Tibial artery (tissue), 4 donors: ENCODE results near the gene CTCF.

Source experiments
- DNase-seq, 2 donors: peaks; one replicate each; pipeline ENCODE4 v3.0.0-alpha.2; 2019
- H3K27ac ChIP-seq, 2 donors: fragments of 200-600 bp; sonication (generic) in 1 of 2; 1 replicate in 1 of 2; 2 replicates in 1 of 2; pipeline ENCODE4 v1.5.1; 2018 to 2019; ENCODE audit warnings: mild to moderate bottlenecking in 1 of 2
- H3K27me3 ChIP-seq, 2 donors: fragments of 200-600 bp; sonication (generic) in 1 of 2; one replicate each; pipeline versions ENCODE4 v1.5.1 to v1.6.0; 2016 to 2019
- H3K36me3 ChIP-seq, 3 donors: fragments of 200-600 bp; sonication (generic) in 2 of 3; one replicate each; pipeline ENCODE4 v1.5.1; 2016 to 2019; ENCODE audit warnings: mild to moderate bottlenecking in 2 of 3
- H3K4me1 ChIP-seq, 4 donors: fragments of 200-600 bp; sonication (generic) in 2 of 4; 1 replicate in 3 of 4; 2 replicates in 1 of 4; pipeline ENCODE4 v1.5.1; 2016 to 2019
- H3K4me3 ChIP-seq, 2 donors: fragments of 200-600 bp; sonication (generic) in 1 of 2; 1 replicate in 1 of 2; 2 replicates in 1 of 2; pipeline ENCODE4 v1.5.1; 2018 to 2019; ENCODE audit warnings: mild to moderate bottlenecking in 2 of 2
- H3K9me3 ChIP-seq, 3 donors: fragments of 200-600 bp; sonication (generic) in 1 of 3; one replicate each; pipeline ENCODE4 v1.5.1; 2016 to 2019
- intact Hi-C: fragments of 100-400 bp; cut with DNase I; formaldehyde crosslinking; loops from one replicate; pipeline ENCODE4 v1.15.0; 2023; ENCODE audit warnings: low total_unique reads
- TF ChIP-seq, protein P1 (sequence below), 2 experiments: fragments of 200-600 bp in 1 of 2; fragments of 450-650 bp in 1 of 2; IDR thresholded peaks; one replicate each; pipeline ENCODE4 v1.5.1; 2017 to 2019; ENCODE audit warnings: antibody characterized with exemption in 2 of 2, mild to moderate bottlenecking in 1 of 2, moderate library complexity in 1 of 2

The CTCF gene

DNA sequence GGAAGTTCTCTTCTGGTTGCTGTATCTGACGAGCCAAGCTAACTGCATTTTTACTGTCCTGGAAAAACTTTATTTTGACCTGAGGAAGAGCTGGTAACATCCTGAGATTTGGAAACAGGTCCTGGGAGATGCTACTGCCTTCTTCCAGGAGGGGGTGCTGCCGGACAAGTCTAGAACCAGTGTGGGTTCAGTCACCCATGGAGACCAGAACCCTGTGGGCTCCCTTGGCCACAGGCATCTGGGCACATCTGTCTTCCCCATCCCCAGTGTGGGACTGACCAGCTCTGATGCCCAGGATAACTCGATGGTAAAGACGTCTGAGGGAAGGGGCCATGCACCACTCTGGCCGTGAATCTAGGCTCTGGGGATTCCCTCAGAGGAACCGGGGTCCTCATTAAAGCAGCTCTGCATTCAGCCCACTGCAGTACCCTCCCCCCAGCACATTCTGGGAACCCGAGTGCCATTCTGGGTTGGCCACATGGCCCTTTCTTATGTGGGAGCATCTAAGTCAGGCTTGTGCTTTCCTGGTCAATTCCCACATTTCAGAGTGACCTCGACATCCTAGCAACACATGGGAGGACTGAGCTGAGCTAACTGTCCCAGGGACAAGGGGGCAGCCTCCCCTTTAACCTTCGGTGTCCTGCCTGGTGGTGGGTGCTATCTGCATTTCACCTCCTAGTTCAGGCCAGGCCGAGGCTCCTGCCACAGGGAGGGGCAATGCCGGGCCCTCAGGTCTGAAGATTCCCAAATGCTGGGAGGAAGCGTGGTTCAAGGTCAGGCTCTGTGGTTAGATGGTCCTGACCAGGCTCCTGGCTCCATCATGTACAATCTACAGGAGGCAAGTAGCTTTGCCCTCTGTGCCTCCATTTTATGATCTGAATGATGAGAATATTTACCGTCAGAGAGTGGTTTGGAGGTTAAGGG lies 110.7 kb downstream of the CTCF start:
- Histone ChIP-seq H3K4me3 (no peak overlapping the region), H3K27me3 (no peaks in the 10 kb centered on the region), H3K27ac (peak overlapping the region in 1 of 2 donors; percentile 32), H3K4me1 (peaks cover 0 to 38% (median 6%) of the 10 kb centered on the region in 4 donors), H3K36me3 (peaks cover 0 to 14% (median 6%) of the 10 kb centered on the region in 3 donors), H3K9me3 (no peaks in the 10 kb centered on the region)
- intact Hi-C loops, result loop anchor here (5.0 to 10.0 kb wide), 2 partner anchors 49 to 252 kb away; no protein-coding TSS in a partner anchor
- TF ChIP-seq, protein P1, sequence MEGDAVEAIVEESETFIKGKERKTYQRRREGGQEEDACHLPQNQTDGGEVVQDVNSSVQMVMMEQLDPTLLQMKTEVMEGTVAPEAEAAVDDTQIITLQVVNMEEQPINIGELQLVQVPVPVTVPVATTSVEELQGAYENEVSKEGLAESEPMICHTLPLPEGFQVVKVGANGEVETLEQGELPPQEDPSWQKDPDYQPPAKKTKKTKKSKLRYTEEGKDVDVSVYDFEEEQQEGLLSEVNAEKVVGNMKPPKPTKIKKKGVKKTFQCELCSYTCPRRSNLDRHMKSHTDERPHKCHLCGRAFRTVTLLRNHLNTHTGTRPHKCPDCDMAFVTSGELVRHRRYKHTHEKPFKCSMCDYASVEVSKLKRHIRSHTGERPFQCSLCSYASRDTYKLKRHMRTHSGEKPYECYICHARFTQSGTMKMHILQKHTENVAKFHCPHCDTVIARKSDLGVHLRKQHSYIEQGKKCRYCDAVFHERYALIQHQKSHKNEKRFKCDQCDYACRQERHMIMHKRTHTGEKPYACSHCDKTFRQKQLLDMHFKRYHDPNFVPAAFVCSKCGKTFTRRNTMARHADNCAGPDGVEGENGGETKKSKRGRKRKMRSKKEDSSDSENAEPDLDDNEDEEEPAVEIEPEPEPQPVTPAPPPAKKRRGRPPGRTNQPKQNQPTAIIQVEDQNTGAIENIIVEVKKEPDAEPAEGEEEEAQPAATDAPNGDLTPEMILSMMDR (IDR thresholded peaks at IDR 0.05), result peak; percentile 52 to 54
- peak in 1 of 2 donors; percentile 58 for DNase-seq

DNA sequence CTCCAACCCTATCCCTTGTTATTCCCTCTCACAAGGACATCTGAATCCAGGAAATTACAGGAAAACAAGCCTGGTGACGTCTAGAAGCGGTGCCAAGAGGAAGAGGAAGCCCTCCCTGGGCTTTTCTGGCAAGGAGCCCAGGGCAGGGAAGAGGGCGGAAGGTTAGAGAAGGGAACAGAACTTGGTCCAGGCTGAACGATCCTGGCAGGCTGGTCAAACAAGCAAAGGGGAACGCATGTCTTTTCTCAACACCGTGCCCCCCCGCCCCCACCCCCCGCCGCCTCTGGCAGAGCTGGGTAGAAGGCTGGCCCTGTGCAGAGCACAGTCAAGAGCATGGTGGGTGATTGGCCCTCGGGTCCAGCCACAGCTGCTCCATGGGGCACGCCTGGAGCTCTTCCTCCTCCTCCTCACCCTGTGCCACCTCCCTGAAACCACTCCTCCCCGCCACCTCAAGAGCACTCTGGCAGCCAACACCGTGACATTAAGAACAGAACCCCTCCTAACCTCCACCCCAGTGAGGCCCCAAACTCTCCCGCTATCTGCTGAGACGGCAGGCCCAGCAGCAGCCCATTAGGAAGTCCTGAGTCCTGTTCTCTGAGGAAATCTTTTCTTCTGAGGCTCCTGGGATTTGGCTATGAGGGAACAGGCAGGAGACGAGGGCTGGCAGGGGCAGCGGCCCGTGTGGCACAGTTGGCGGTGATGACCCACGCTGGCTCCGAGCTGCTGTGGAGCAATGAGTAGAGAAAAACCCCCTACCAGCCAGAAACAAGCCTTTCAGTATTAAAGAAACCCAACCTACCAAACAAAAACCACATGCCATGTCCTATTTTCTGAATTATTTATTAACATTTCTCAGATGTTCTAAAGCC lies 111.6 kb downstream of the CTCF start:
- Histone ChIP-seq H3K4me1 (peaks cover 0 to 31% (median 4%) of the 10 kb centered on the region in 4 donors), H3K36me3 (peaks cover 0 to 14% (median 6%) of the 10 kb centered on the region in 3 donors), H3K4me3 (no peak overlapping the region), H3K9me3 (no peaks in the 10 kb centered on the region), H3K27me3 (no peaks in the 10 kb centered on the region), H3K27ac (peak overlapping the region in 1 of 2 donors; percentile 32)
- TF ChIP-seq, protein P1 (IDR thresholded peaks at IDR 0.05), result no peak
- intact Hi-C loops, result loop anchor here (5.0 to 10.0 kb wide), 2 partner anchors 48 to 251 kb away; no protein-coding TSS in a partner anchor
- peak; percentile 74 to 82 for DNase-seq

GRCh38 chr16:67674851-67675578 lies 112.7 kb downstream of the CTCF start:
- TF ChIP-seq, protein P1 (IDR thresholded peaks at IDR 0.05), result no peak
- DNase-seq, result no peak
- Histone ChIP-seq H3K4me3 (no peak overlapping the region), H3K27ac (no peak overlapping the region), H3K4me1 (peaks cover 0 to 31% (median 4%) of the 10 kb centered on the region in 4 donors), H3K27me3 (no peaks in the 10 kb centered on the region), H3K9me3 (no peaks in the 10 kb centered on the region), H3K36me3 (peaks cover 0 to 17% (median 7%) of the 10 kb centered on the region in 3 donors)
- intact Hi-C loops, result loop anchor here (5.0 to 10.0 kb wide), 2 partner anchors 47 to 250 kb away; no protein-coding TSS in a partner anchor

- H3K27me3 ChIP-seq, result no peaks in the 10 kb centered on the region
- H3K36me3 ChIP-seq, result peaks cover 0 to 22% (median 12%) of the 10 kb centered on the region in 3 donors
- intact Hi-C loops, result loop anchor here (10.0 kb wide), 1 partner anchor 249 kb away; no protein-coding TSS in a partner anchor
- no peak overlapping the region for H3K27ac ChIP-seq
- no peaks in the 10 kb centered on the region for H3K9me3 ChIP-seq
- H3K4me1 ChIP-seq, result peaks cover 0 to 31% (median 4%) of the 10 kb centered on the region in 4 donors
- no peak overlapping the region for H3K4me3 ChIP-seq
- TF ChIP-seq, protein P1 (IDR thresholded peaks at IDR 0.05), result no peak
- no peak for DNase-seq
These were observed 113.2 kb downstream of the CTCF start for GRCh38 chr16:67675579-67675935.

DNA sequence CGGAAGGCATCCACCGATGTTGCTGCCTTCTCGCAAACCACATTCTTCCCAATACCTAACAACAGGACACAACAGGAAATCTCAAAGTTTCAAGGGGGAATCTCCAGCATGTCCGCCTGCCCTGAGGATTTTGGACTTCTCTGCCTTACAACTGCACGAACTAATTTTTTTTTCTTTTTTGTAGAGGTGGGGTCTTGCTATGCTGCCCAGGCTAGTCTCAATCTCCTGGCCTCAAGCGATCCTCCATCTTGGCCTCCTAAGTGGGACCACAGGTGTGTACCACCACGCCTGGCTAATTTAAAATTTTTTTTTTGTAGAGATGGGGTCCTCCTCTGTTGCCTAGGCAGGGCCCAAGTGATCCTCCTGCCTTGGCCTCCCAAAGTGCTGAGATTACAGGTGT lies 113.7 kb downstream of the CTCF start:
- H3K9me3 ChIP-seq, result no peaks in the 10 kb centered on the region
- no peak overlapping the region for H3K27ac ChIP-seq
- no peak overlapping the region for H3K4me3 ChIP-seq
- H3K4me1 ChIP-seq, result peaks cover 0 to 31% (median 4%) of the 10 kb centered on the region in 4 donors
- intact Hi-C loops, result loop anchor here (10.0 kb wide), 1 partner anchor 249 kb away; no protein-coding TSS in a partner anchor
- DNase-seq, result no peak
- H3K36me3 ChIP-seq, result peaks cover 0 to 23% (median 12%) of the 10 kb centered on the region in 3 donors
- TF ChIP-seq, protein P1 (IDR thresholded peaks at IDR 0.05), result no peak
- H3K27me3 ChIP-seq, result no peaks in the 10 kb centered on the region
